Kidney epithelial cell (primary cell): Measurements from ENCODE around the gene CHI3L2. TPM values are rescaled to one million over a fixed set of nuclear protein-coding genes. Genes with fewer than 3 reads are reported as not detected.
A peak's percentile ranks its signal among the peaks of the same experiment; 100 is the strongest.

ENCODE experiments used
- DNase-seq: peaks from one replicate; pipeline ENCODE4 v3.0.0-alpha.2; 2010; ENCODE audit warnings: low read depth
- H3K27me3 ChIP-seq: 2 replicates; pipeline ENCODE4 v1.6.0; 2011; ENCODE audit warnings: low read length; ENCODE audit not compliant: control insufficient read depth, insufficient read depth
- H3K36me3 ChIP-seq: 2 replicates; pipeline ENCODE4 v1.5.1; 2011; ENCODE audit warnings: low read length; ENCODE audit not compliant: control insufficient read depth, insufficient read depth
- H3K4me3 ChIP-seq: 2 replicates; pipeline ENCODE4 v1.5.1; 2011; ENCODE audit warnings: low read depth, mild to moderate bottlenecking, control low read depth, low read length
- CTCF ChIP-seq: IDR thresholded peaks from 2 replicates; pipeline ENCODE4 v1.5.1; 2011; ENCODE audit warnings: mild to moderate bottlenecking, moderate library complexity, low read length, control low read depth, inconsistent platforms; ENCODE audit not compliant: insufficient read depth, poor library complexity, severe bottlenecking
- total RNA-seq: library from RNA; depleted of rRNA; stranded (reverse); fragments of >200 nt; gene quantifications from 2 replicates; pipeline ENCODE4 v1.2.3, GENCODE V29; 2015

Gene CHI3L2
- total RNA-seq, 1 donor from 2014 or later = 3.2 TPM

GRCh38 chr1:111195002-111195684 is 32.4 kb upstream of the CHI3L2 start:
- Histone ChIP-seq H3K36me3 (no peaks in the 10 kb centered on the region), H3K4me3 (no peak overlapping the region), H3K27me3 (no peaks in the 10 kb centered on the region)
- no peak for TF ChIP-seq CTCF
- DNase-seq = no peak

GRCh38 chr1:111196213-111196612 is 31.3 kb upstream of the CHI3L2 start:
- no peak for TF ChIP-seq CTCF

GRCh38 chr1:111197598-111198284 is 29.8 kb upstream of the CHI3L2 start:
- TF ChIP-seq CTCF = peak; percentile 29
- H3K36me3 ChIP-seq = no peaks in the 10 kb centered on the region

More at GRCh38 chr1:111196213-111196612, 31.3 kb upstream of the CHI3L2 start:
- Histone ChIP-seq H3K27me3 (no peaks in the 10 kb centered on the region), H3K4me3 (no peak overlapping the region), H3K36me3 (no peaks in the 10 kb centered on the region)
- DNase-seq = no peak

GRCh38 chr1:111198836-111199235 is 28.7 kb upstream of the CHI3L2 start:
- TF ChIP-seq CTCF = no peak
- Histone ChIP-seq H3K27me3 (no peaks in the 10 kb centered on the region), H3K36me3 (no peaks in the 10 kb centered on the region), H3K4me3 (no peak overlapping the region)
- DNase-seq = no peak

More at GRCh38 chr1:111197598-111198284, 29.8 kb upstream of the CHI3L2 start:
- DNase-seq = no peak
- no peaks in the 10 kb centered on the region for H3K27me3 ChIP-seq
- H3K4me3 ChIP-seq = no peak overlapping the region

- no peak for DNase-seq
- Histone ChIP-seq H3K4me3 (no peak overlapping the region), H3K36me3 (no peaks in the 10 kb centered on the region), H3K27me3 (peaks cover under 1% of the 10 kb centered on the region)
- no peak for TF ChIP-seq CTCF
Measured at GRCh38 chr1:111199329-111199728, 28.2 kb upstream of the CHI3L2 start.
